Peyer's patch (tissue), 4 donors: Measurements from ENCODE around the gene RPS10.

Experiments used
- POLR2A ChIP-seq, 2 donors: fragments of 450-650 bp; IDR thresholded peaks; one replicate each; pipeline ENCODE4 v1.5.1; 2017; ENCODE audit warnings: antibody characterized with exemption in 2 of 2, mild to moderate bottlenecking in 2 of 2, moderate library complexity in 2 of 2
- TF ChIP-seq, protein P1 (sequence below), 6 experiments: fragments of 450-650 bp in 4 of 6; fragments of 200-600 bp in 2 of 6; sonication (generic) in 1 of 6; IDR thresholded peaks; one replicate each; pipeline ENCODE4 v1.5.1; 2017 to 2019; ENCODE audit warnings: antibody characterized with exemption in 6 of 6, mild to moderate bottlenecking in 3 of 6, moderate library complexity in 1 of 6

DNA sequence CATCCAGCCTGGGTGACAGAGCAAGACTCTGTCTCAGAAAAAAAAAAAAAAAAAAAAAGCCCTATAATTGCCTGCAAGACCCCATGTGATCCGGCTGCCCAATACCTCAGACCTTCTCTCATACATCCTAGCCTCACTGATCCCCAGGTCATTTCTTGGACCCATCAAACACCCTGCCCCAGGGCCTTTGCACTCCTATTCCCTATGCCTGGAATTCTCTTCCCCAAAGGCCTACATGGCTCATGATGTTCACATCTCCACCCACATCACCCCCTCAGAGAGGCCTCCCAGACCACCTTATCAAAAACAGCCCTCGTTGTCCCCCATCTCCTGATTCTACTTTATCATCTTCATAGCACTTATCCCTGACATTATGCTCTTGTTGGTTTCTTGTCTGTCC, 48.9 kb upstream of the RPS10 start:
- TF ChIP-seq, protein P1, sequence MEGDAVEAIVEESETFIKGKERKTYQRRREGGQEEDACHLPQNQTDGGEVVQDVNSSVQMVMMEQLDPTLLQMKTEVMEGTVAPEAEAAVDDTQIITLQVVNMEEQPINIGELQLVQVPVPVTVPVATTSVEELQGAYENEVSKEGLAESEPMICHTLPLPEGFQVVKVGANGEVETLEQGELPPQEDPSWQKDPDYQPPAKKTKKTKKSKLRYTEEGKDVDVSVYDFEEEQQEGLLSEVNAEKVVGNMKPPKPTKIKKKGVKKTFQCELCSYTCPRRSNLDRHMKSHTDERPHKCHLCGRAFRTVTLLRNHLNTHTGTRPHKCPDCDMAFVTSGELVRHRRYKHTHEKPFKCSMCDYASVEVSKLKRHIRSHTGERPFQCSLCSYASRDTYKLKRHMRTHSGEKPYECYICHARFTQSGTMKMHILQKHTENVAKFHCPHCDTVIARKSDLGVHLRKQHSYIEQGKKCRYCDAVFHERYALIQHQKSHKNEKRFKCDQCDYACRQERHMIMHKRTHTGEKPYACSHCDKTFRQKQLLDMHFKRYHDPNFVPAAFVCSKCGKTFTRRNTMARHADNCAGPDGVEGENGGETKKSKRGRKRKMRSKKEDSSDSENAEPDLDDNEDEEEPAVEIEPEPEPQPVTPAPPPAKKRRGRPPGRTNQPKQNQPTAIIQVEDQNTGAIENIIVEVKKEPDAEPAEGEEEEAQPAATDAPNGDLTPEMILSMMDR (IDR thresholded peaks at IDR 0.05) = no peak
- TF ChIP-seq POLR2A (IDR thresholded peaks at IDR 0.05) = no peak
